ENCODE measurements around the gene RIT2.

RIT2 gene

DNA sequence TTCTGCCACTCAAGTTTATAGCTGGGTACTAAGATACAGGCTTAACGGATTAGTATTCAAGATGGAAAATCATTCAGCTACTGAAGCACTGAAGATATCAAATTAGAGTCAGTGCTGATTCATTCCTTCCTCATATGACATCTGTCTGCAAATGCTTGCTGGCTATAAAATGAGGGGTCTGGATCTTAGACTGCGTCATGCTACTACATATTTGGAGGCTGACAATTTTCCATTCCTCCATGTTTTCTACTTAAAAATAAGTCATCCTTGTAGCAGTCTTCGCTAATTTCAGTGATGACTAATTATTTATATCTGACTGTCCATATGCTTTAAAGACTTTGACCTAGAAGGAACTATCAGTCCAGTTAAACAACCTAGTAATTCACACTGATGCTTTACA lies 233.4 kb downstream of the RIT2 start:
- TF ChIP-seq EGR1 (IDR thresholded peaks at IDR 0.05) (no peak), TAF1 (IDR thresholded peaks at IDR 0.05; ENCODE audit: low read depth) (no peak), NFIC (IDR thresholded peaks at IDR 0.05) (no peak), CREB1 (IDR thresholded peaks at IDR 0.05; ENCODE audit: low read depth) (no peak), ZBTB7A (IDR thresholded peaks at IDR 0.05; ENCODE audit: low read depth) (no peak), RAD21 (IDR thresholded peaks at IDR 0.05; ENCODE audit: low read depth) (no peak), CEBPB (IDR thresholded peaks at IDR 0.05) (no peak), YY1 (IDR thresholded peaks at IDR 0.05; ENCODE audit: low read depth) (no peak), EP300 (IDR thresholded peaks at IDR 0.05; ENCODE audit: borderline replicate concordance) (no peak), TEAD4 (IDR thresholded peaks at IDR 0.05) (no peak), TCF12 (IDR thresholded peaks at IDR 0.05; ENCODE audit: low read depth) (no peak), FOXM1 (IDR thresholded peaks at IDR 0.05; ENCODE audit: borderline replicate concordance, low read depth) (no peak), REST (IDR thresholded peaks at IDR 0.05; ENCODE audit: low read depth) (no peak)
- TF ChIP-seq, protein P1, sequence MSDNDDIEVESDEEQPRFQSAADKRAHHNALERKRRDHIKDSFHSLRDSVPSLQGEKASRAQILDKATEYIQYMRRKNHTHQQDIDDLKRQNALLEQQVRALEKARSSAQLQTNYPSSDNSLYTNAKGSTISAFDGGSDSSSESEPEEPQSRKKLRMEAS (IDR thresholded peaks at IDR 0.05), result no peak
- TF ChIP-seq, protein P2, sequence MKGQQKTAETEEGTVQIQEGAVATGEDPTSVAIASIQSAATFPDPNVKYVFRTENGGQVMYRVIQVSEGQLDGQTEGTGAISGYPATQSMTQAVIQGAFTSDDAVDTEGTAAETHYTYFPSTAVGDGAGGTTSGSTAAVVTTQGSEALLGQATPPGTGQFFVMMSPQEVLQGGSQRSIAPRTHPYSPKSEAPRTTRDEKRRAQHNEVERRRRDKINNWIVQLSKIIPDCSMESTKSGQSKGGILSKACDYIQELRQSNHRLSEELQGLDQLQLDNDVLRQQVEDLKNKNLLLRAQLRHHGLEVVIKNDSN (IDR thresholded peaks at IDR 0.05), result no peak

DNA sequence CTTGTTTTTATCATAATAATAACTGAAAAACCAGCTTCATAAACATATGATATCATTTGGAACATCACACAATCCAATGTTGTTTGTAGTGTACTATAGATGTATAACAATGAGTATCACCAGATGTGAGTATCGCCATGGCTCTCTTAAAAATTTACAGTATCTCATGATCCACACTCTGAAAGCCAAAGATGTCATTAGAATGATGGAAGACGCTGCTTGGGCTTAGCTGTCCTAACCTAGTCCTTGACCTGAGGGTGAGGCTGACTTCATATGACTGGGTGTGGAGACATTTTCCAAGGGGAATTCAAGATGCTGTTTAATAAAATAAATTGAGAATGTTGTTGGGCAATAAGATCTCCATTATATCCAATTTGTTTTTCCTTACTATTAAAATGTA lies 242.6 kb downstream of the RIT2 start:
- TF ChIP-seq ZBTB7A (IDR thresholded peaks at IDR 0.05; ENCODE audit: low read depth), result no peak
- TF ChIP-seq REST (IDR thresholded peaks at IDR 0.05; ENCODE audit: low read depth), result no peak
- TF ChIP-seq CEBPB (IDR thresholded peaks at IDR 0.05), result no peak
- no peak for TF ChIP-seq YY1 (IDR thresholded peaks at IDR 0.05; ENCODE audit: low read depth)
- no peak for TF ChIP-seq EP300 (IDR thresholded peaks at IDR 0.05; ENCODE audit: borderline replicate concordance)
- TF ChIP-seq TCF12 (IDR thresholded peaks at IDR 0.05; ENCODE audit: low read depth), result no peak

DNA sequence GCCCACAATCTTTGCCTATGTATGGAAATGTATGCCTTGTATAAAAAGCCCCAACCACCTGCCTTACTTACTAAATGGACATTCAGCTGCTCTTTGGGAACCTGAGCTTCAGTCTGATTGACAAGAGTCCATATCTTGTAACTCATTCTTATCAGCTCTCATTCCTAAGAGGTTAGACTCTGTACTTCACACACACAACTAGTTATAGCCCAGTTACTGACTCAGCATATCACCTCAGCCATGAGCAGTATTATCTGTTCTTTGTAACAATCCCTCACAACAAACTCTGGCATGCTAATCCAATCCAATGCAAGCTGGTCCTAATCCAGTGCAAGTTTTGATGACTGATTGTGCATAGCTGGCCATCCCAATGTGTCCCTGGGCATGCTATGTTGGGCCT lies 250.6 kb downstream of the RIT2 start:
- no peak for TF ChIP-seq YY1 (IDR thresholded peaks at IDR 0.05; ENCODE audit: low read depth)
- TF ChIP-seq FOXM1 (IDR thresholded peaks at IDR 0.05; ENCODE audit: borderline replicate concordance, low read depth), result no peak
- no peak for TF ChIP-seq RAD21 (IDR thresholded peaks at IDR 0.05; ENCODE audit: low read depth)
- no peak for TF ChIP-seq ZBTB7A (IDR thresholded peaks at IDR 0.05; ENCODE audit: low read depth)
- TF ChIP-seq EGR1 (IDR thresholded peaks at IDR 0.05), result no peak
- TF ChIP-seq REST (IDR thresholded peaks at IDR 0.05; ENCODE audit: low read depth), result no peak
- no peak for TF ChIP-seq TCF12 (IDR thresholded peaks at IDR 0.05; ENCODE audit: low read depth)
- no peak for TF ChIP-seq CREB1 (IDR thresholded peaks at IDR 0.05; ENCODE audit: low read depth)

GRCh38 chr18:42861271-42861670 lies 254.2 kb downstream of the RIT2 start:
- TF ChIP-seq TAF1 (IDR thresholded peaks at IDR 0.05; ENCODE audit: low read depth) (no peak), RAD21 (IDR thresholded peaks at IDR 0.05; ENCODE audit: low read depth) (no peak), YY1 (IDR thresholded peaks at IDR 0.05; ENCODE audit: low read depth) (no peak), EGR1 (IDR thresholded peaks at IDR 0.05) (no peak), EP300 (IDR thresholded peaks at IDR 0.05; ENCODE audit: borderline replicate concordance) (no peak), TCF12 (IDR thresholded peaks at IDR 0.05; ENCODE audit: low read depth) (no peak), REST (IDR thresholded peaks at IDR 0.05; ENCODE audit: low read depth) (no peak), FOXM1 (IDR thresholded peaks at IDR 0.05; ENCODE audit: borderline replicate concordance, low read depth) (no peak)
- TF ChIP-seq, protein P2 (IDR thresholded peaks at IDR 0.05), result no peak
- TF ChIP-seq, protein P1 (IDR thresholded peaks at IDR 0.05), result no peak
